Neuron (in vitro differentiated cells): Measurements from ENCODE around the gene CKS1B.
"Not testable (repeated sequence)": the region's sequence is repeated elsewhere in the genome, so short reads cannot be mapped to it uniquely, and the experiment has no call there.

ENCODE experiments used
- H2AFZ ChIP-seq: one replicate; pipeline ENCODE4 v1.6.1; 2013; ENCODE audit warnings: low read depth, mild to moderate bottlenecking, inconsistent platforms, low read length, moderate library complexity
- H3K27me3 ChIP-seq: one replicate; pipeline ENCODE4 v1.6.1; 2013; ENCODE audit warnings: low read length; ENCODE audit not compliant: insufficient read depth
- H3K36me3 ChIP-seq: one replicate; pipeline ENCODE4 v1.6.1; 2013; ENCODE audit warnings: low read length; ENCODE audit not compliant: insufficient read depth
- H3K4me1 ChIP-seq: one replicate; pipeline ENCODE4 v1.6.1; 2013; ENCODE audit warnings: low read length; ENCODE audit not compliant: insufficient read depth
- H3K4me3 ChIP-seq: 2 replicates; pipeline ENCODE4 v1.5.1; 2013; ENCODE audit warnings: mild to moderate bottlenecking, low read length, moderate library complexity
- H3K9me3 ChIP-seq: one replicate; pipeline ENCODE4 v1.6.1; 2013; ENCODE audit warnings: low read length

Gene CKS1B

DNA sequence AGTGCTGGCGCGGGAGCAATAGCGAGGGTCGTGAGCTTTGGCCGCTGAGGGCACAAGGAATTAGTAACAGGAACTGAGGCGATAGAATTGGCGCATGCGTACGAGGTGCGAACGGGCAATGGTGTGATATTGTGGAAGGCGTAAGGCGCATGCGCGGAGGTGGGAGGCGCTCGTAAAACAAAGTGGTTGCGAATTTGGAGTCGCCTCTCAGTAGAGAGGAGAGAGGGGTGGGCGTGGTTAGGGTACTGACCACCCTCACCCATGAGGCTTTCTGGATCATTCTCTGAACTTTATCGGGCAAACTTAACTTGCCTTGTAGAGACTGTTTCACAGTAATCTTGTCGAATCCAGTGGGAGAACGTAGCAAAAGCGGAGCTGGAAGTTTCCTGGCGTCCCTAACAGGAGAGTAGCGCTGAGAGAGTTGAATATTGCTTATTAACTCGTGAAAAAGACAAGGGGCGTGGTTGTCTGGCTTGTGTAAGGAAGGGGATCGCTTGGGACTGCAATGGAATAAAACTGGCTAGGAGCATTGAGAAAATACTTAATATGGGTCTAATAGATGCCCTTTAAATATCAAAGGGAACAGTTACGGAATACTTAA, 427 bp downstream of the CKS1B start:
- Histone ChIP-seq H2AFZ (peak overlapping the region; percentile 0), H3K27me3 (no peaks in the 10 kb centered on the region), H3K9me3 (no peaks in the 10 kb centered on the region), H3K4me3 (peak overlapping the region; percentile 89), H3K36me3 (peaks cover 13% of the 10 kb centered on the region), H3K4me1 (peaks cover 44% of the 10 kb centered on the region)

- no peaks in the 10 kb centered on the region for H3K9me3 ChIP-seq
- H2AFZ ChIP-seq = peak overlapping the region; percentile 0
- peaks cover 37% of the 10 kb centered on the region for H3K4me1 ChIP-seq
- peak overlapping the region; percentile 89 for H3K4me3 ChIP-seq
- H3K36me3 ChIP-seq = peaks cover 13% of the 10 kb centered on the region
- no peaks in the 10 kb centered on the region for H3K27me3 ChIP-seq
Observed at GRCh38 chr1:154975409-154976059, 1.1 kb downstream of the CKS1B start.

DNA sequence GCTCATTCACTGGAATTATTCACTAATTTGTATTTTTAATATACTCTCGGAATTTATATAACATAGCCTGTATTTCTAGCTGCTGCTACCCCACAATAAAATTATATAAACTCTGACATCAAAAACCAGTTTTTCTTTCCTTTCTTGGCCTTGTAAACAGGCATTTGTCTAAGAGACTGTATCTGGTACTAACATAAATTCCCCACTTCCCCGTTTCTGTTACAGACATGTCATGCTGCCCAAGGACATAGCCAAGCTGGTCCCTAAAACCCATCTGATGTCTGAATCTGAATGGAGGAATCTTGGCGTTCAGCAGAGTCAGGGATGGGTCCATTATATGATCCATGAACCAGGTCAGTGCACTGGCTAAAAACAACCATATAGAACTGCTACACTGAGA, 3.3 kb downstream of the CKS1B start:
- H3K27me3 ChIP-seq, H2AFZ ChIP-seq, H3K9me3 ChIP-seq, H3K4me3 ChIP-seq: not testable (repeated sequence)
- peaks cover 20% of the 10 kb centered on the region for H3K4me1 ChIP-seq
- peaks cover 13% of the 10 kb centered on the region for H3K36me3 ChIP-seq

DNA sequence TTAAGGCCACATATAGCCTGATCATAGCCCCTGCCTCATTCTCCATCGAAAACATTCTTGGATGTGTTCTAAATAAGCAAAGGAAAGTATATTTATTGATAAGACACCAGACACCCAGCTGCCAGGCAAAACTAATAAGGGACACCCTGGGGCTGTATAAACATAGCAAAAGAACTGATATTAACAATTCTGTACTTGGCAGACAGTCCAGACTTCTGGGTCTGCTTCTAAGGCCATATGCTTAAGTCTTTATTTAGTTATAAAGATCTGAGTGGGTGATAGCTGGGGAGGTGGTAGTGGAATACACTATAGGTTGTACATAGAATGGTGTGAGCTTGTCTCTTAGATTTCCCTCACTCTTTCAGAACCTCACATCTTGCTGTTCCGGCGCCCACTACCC, 3.9 kb downstream of the CKS1B start:
- H2AFZ ChIP-seq = no peak overlapping the region
- no peak overlapping the region for H3K4me3 ChIP-seq
- peaks cover 17% of the 10 kb centered on the region for H3K4me1 ChIP-seq
- no peaks in the 10 kb centered on the region for H3K27me3 ChIP-seq
- peaks cover 13% of the 10 kb centered on the region for H3K36me3 ChIP-seq
- H3K9me3 ChIP-seq = no peaks in the 10 kb centered on the region

GRCh38 chr1:154982341-154982740, 7.9 kb downstream of the CKS1B start:
- Histone ChIP-seq H3K36me3 (peaks cover 19% of the 10 kb centered on the region), H3K9me3 (no peaks in the 10 kb centered on the region), H3K4me1 (peaks cover 10% of the 10 kb centered on the region), H3K4me3 (peak overlapping the region; percentile 62), H2AFZ (peak overlapping the region; percentile 44), H3K27me3 (no peaks in the 10 kb centered on the region)

DNA sequence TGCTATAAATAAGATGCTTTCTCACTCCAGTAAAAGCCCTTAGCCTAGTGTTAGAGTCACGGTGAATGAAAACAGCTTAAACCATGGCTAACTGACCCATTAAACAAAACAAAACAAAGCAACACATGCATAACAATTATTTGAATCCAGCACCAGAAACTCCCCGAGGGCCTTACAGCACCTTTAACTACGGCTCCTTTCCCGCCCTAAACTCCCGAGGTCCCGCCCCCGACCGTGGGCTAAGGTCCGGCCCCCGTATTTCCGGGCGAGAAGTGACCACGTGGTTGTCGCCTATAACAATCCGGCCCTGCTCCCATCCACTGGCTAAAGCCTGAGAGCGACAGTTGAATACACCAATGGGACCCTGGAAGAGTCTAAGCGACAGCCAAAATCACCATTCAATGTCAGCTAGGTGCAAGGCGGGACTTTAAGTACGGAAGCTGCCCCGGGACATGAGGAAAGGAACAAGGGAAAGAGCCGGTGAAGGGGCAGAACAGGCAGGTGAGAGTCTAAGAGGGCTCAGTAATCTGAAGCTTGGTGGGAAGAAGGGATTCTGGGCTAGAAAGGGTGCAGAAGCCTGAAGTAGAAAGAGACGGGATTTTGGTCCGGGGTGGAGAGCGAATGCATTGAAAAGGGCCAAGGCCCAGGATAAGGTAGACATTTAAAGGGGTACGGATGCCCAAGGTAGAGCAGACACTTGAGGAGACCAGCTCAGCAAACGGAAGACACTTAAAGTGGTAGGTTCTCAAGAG, 8.6 kb downstream of the CKS1B start, which contains the start of gene FLAD1:
Gene FLAD1, plus strand, starts transcription at position 448 of the 752 bp plus-strand sequence. CDS start 351 bp downstream, outside the sequence.
- Histone ChIP-seq H3K27me3 (no peaks in the 10 kb centered on the region), H3K4me3 (peak within 1 kb of the TSS; percentile 62), H3K9me3 (no peaks in the 10 kb centered on the region), H2AFZ (peak within 1 kb of the TSS; percentile 44), H3K36me3 (peaks cover 22% of the 10 kb centered on the region), H3K4me1 (peaks cover 10% of the 10 kb centered on the region)

DNA sequence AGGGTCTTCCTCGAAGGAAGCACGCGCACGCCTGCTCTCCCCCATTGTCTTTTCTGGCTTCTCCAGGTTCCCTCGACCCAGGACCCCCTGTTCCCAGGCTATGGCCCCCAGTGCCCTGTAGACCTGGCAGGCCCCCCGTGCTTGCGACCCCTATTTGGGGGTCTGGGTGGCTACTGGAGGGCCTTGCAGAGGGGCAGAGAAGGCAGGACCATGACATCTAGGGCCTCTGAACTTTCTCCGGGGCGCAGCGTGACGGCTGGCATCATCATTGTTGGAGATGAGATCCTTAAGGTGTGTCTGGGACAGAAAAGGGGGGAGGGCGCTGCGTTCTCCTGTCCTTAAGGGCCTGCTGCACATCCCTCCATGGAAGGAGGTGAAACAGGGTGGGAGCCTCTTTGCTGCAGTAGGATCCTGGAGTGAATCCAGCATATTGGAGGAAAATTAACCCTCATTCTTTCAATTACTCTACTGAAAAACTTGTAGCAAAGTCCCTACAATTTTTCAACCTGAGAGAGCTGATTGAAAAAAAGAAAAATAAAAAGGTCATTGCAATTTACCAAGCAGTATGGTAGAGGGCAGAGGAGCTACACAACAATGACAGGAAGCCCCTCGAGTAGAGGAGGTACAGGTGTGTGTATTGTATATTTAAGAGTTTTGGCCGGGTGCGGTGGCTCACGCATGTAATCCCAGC, 9.4 kb downstream of the CKS1B start:
- H3K36me3 ChIP-seq = peaks cover 24% of the 10 kb centered on the region
- H3K4me3 ChIP-seq = peak overlapping the region; percentile 62
- no peaks in the 10 kb centered on the region for H3K9me3 ChIP-seq
- no peak overlapping the region for H2AFZ ChIP-seq
- H3K4me1 ChIP-seq = peaks cover 10% of the 10 kb centered on the region
- no peaks in the 10 kb centered on the region for H3K27me3 ChIP-seq

GRCh38 chr1:154986736-154987135, 12.3 kb downstream of the CKS1B start:
- H2AFZ ChIP-seq = not testable (repeated sequence)

GRCh38 chr1:154987326-154987725, 12.8 kb downstream of the CKS1B start:
- Histone ChIP-seq H2AFZ (no peak overlapping the region), H3K36me3 (peaks cover 36% of the 10 kb centered on the region), H3K4me1 (peaks cover 10% of the 10 kb centered on the region), H3K4me3 (no peak overlapping the region), H3K9me3 (no peaks in the 10 kb centered on the region), H3K27me3 (no peaks in the 10 kb centered on the region)

More at GRCh38 chr1:154986736-154987135, 12.3 kb downstream of the CKS1B start:
- not testable (repeated sequence) for H3K4me3 ChIP-seq, H3K4me1 ChIP-seq, H3K9me3 ChIP-seq, H3K27me3 ChIP-seq
- peaks cover 36% of the 10 kb centered on the region for H3K36me3 ChIP-seq

DNA sequence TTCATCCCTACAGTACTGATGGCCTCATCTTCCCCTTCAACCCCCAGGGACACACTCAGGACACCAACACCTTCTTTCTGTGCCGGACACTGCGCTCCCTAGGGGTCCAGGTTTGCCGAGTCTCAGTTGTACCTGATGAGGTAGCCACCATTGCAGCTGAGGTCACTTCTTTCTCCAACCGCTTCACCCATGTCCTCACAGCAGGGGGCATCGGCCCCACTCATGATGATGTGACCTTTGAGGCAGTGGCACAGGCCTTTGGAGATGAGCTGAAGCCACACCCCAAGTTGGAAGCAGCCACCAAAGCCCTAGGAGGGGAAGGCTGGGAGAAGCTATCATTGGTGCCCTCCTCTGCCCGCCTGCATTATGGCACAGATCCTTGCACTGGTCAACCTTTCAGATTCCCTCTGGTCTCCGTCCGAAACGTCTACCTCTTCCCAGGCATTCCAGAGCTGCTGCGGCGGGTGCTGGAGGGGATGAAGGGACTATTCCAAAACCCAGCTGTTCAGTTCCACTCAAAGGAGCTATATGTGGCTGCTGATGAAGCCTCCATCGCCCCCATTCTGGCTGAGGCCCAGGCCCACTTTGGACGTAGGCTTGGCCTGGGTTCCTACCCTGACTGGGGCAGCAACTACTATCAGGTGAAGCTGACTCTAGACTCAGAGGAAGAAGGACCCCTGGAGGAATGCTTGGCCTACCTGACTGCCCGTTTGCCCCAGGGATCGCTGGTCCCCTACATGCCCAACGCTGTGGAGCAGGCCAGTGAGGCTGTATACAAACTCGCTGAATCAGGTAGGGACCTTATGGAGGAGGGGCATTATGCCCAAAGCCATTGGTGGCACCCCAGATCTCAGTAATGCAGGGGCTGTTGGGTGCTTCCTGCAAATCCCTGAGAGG, 13.8 kb downstream of the CKS1B start:
- no peak overlapping the region for H2AFZ ChIP-seq
- H3K4me3 ChIP-seq = no peak overlapping the region
- peaks cover 42% of the 10 kb centered on the region for H3K36me3 ChIP-seq
- H3K4me1 ChIP-seq = peaks cover 11% of the 10 kb centered on the region
- no peaks in the 10 kb centered on the region for H3K27me3 ChIP-seq
- no peaks in the 10 kb centered on the region for H3K9me3 ChIP-seq

DNA sequence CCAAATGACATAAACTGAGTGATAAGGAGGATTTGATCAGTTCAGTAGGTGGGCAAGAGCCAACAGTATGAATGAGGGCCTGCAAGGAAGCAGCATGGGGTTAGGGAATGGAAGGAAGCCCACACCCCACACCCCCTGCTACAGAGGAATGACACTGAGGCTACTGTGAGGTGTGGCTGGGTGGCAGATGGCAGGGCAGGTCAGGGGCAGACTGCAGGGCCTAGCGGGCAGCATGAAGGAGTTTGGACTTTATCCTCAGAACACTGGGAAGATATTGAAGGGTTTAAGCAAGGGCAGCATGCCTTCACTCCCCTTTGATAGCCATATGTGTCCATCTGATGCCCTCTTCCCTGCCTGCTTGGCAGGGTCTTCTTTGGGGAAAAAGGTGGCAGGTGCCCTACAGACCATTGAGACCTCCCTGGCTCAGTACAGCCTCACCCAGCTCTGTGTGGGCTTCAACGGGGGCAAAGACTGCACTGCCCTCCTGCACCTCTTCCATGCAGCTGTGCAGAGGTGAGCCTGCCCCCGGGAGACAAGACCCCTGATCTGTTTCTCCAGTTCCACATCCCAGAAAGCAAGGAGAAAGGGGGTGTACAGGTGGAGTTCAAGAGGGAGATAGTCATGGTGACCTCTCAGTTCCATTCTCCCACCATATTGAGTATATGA, 14.8 kb downstream of the CKS1B start:
- Histone ChIP-seq H2AFZ (no peak overlapping the region), H3K36me3 (peaks cover 42% of the 10 kb centered on the region), H3K4me1 (peaks cover 5% of the 10 kb centered on the region), H3K27me3 (no peaks in the 10 kb centered on the region), H3K4me3 (no peak overlapping the region), H3K9me3 (no peaks in the 10 kb centered on the region)

DNA sequence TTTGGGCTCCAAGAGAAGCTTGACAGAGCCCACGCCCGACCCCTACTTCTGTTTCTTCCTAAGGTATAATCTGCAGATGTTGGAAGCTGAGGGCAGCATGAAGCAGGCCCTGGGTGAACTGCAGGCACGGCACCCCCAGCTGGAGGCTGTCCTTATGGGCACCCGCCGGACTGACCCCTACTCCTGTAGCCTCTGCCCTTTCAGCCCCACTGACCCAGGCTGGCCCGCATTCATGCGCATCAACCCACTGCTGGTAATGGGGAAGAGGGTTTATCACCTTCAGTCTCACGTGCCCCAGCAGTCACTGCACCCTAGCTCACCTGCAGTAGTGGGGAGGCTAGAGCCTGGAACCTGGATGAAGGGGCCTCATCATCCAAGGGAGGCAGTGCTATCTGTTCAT, 15.8 kb downstream of the CKS1B start:
- no peaks in the 10 kb centered on the region for H3K27me3 ChIP-seq
- H3K36me3 ChIP-seq = peaks cover 42% of the 10 kb centered on the region
- no peak overlapping the region for H2AFZ ChIP-seq
- no peak overlapping the region for H3K4me3 ChIP-seq
- H3K4me1 ChIP-seq = peaks cover 2% of the 10 kb centered on the region
- no peaks in the 10 kb centered on the region for H3K9me3 ChIP-seq
